ENCODE measurements around the gene BAIAP2L2.

BAIAP2L2 gene

DNA sequence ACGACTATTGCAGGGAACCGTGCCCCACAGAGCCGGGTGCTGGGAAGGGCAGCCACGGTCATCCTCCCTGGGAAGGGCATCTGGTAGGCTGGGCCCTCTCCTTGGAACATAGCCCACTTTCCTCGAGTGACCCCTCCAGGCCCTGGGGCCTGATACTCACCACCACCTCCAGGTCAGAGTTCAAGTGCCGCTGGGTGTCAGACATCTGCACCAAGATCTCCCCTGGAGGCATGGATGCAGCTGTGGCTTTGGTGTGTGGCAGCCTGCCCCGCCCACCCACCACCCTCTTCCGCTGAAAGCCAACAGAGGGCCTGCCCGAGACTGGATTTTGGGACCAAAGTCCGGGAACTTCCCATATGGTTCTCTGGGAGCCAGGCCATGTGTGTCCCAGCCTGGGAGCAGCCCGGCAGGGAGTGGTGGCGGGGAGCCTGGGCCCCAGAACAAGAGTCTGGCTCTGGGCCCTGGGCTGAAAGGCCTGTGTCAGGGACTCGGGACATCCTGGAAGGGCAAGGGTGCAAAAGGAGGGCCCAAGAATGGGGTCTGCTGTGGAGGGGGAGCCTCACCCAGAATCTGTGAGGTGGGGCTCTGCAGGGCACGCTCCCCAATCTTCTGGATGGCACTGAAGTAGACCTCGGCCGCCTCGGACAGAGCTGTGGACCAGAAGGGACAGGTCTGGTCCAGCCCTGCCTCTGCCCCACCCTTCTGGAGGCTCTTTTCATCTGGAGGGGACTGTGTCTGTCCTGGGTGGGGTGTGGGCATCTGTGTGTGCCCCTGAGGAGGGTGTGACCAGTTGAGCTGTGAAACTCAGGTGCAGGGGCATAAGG, 2.6 kb downstream of the BAIAP2L2 start:
- DNase-seq (ENCODE audit: low spot score) = no peak

DNA sequence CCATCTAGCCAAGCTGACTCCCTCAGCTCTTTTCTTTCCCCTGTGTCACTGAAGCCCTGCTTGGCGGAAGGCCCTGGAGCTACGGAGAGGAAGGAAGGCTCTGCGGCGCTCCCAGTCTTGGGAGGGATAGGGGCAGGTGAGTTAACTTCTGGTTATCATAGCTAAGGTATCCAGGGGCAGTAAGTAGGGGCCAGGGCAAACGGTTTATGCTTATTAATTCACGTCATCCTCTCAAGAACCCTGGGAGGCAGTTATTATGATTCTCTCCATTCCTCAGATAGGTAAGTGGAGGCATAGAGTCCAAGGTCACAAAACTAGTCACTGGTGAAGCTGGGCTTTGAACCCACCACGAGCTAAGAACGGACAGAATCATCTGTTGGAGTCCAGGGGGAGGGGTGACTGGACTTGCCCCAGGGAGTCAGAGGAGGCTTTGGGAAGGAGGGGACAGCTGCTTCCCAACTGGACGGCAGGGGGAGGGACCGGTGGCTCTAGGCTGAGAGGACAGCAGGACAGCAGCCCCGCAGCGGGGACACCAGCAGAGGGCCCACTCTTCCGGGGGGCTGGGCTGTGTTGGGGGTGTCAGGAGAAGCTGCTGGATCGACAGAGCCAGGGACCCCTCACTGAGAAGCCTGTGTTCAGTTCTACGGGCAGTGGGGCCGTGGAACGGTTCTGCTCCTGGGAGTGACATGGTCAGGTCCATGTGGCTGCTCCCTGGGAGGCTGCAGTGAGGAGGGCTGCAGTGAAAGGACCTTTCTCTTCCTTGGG, 3.5 kb downstream of the BAIAP2L2 start:
- DNase-seq (ENCODE audit: low spot score) = no peak

DNA sequence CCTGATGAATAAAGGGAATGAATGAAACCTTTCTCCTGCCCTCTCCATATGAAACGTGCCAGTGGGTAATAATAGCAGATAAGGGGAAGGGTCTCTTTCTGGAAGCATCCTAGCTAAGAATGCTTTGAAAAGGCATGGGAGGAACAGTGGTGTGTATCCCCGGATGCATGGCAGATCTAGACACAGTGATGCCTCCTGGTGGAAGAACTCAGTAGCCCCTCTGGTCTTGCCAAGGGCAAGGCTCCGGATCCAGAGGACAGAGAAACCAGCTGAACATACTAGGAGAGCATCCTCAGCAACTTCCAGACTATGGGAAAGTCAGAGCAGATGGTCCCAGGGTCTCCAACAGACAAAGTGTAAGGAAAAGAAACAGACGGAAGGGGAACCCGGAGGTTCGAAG, 6.4 kb downstream of the BAIAP2L2 start:
- DNase-seq (ENCODE audit: low spot score) = no peak

DNA sequence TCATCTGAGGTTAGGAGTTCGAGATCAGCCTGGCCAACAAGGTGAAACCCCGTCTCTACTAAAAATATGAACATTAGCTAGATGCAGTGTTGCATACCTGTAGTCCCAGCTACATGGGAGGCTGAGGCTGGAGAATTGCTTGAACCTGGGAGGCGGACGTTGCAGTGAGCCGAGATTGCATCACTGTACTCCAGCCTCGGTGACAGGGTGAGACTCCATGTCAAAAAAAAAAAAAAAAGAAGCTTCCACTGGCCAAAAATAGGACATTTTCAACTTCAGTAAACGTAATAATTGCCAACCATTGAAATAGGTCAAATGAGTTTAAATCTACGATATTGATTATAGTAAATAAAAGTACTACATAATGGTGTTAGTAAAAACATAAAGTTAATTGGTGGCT, 6.8 kb downstream of the BAIAP2L2 start:
- no peak for DNase-seq (ENCODE audit: low spot score)

DNA sequence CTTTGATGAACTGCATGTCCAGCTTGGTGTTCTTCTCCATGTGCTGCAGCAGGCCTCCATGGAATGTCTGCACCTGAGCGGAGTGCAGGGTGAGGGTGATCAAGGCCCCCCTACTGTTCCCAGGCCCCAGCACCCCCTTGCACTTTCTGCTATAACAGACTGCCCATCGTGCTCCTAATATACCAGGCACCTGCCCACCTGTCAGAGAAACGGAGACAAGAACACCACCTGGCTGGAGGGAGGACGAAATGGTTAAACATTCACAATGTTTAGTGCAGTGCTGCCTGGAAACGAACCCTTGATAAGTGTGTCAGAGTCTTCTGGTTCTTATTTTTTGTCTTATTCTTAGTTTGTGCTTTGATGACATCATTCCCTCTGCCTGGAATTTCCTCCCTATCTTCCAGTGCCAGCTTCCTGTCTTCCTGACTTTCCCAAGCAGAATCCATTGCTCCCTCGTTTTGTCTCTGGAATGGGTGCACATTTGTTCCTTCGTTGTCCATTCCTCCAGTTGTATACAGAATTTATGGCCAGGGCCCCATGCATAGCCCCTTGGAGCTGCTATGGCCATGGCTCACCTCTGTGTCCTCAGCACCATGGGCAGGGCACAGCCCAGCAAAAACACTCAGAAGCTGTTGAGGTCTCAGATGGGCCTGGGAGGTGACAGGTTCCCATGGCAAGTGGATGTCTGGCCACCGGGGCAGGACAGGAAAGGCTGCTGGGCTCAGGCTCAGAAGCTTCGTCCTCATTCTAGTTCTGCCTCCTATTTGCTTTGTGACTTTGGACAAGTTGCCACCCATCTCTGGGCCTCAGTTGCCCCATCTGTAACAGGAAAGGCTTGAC, 11.9 kb downstream of the BAIAP2L2 start:
- no peak for DNase-seq (ENCODE audit: low spot score)

DNA sequence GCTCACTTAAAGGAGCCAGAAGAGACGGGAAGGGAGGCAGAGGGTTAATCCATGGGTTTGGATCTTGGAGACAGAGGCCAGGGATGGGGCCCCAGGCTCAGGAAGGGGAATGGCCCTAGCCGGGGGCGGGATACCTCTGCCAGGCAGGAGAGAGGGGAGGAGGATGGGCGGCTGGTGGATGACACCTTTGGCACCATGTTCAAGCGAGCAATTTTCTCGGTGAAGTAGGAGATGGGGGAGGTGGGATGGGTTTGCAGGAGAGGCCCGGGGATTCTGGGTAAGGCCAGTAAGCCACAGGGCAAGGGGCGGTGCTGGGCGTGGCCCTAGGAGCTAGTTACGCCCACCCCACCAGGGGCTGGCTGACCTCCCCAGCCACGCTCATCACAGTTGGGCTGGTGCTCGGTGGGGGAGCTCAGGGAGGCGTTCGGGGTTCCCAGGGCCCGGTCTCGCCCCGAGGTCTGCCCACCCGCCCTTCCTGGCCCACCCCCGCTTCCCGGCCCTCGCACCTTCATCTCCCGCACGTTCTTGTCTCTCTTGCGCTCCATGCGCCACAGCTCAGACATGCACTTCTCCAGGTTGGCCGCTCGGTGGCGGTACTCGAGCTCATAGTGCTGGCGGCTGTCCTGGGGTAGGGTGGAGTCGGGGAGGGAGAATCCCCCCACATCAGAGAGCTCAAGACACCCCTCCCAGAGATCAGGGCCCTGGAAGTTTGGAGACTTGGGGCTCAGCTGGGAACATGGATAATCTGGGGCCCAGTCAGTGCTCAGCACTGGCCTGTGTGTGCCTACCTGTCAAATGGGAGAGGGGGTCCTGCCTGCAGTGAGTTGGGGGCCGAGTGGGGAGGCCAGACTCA, 12.7 kb downstream of the BAIAP2L2 start:
- DNase-seq (ENCODE audit: low spot score) = no peak

DNA sequence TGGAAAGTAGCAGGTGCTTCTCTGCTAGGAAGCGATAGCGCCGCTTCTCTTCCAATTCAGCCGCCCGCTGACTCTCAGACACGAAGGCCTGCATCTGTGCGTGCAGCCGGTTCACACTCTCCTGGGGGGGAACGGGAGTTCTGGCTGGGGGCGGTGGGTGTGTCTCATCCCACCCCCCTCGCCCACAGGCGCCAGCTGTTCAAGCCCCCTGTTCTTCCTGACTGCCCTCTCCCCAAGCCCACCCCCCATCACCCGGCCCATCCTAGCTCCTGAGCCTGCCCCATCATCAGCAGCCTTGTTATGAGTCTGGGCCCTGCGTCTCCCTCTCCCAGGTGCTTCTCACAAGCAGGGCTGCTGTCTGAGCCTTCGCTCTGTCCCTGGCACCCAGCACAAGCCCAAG, 13.4 kb downstream of the BAIAP2L2 start:
- no peak for DNase-seq (ENCODE audit: low spot score)

DNA sequence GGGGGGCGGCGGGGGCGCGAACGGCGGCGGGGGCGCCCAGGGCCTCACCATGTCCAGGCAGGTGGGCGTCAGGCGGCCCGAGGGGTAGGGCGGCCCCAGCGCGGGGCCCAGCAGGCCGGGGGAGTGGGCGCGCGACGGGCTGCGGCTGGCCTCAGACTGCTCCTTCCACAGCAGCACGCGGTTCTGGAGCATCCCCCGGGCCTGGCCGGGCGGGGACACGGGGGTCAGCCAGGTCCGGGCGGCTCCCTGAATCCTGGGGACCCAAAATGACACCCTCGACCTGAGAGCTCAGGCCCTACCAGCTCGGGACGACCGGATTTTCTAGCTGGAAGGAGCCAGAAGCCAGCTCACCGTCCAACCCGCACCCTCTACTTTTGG, 21.0 kb downstream of the BAIAP2L2 start:
- DNase-seq (ENCODE audit: low spot score) = no peak

DNA sequence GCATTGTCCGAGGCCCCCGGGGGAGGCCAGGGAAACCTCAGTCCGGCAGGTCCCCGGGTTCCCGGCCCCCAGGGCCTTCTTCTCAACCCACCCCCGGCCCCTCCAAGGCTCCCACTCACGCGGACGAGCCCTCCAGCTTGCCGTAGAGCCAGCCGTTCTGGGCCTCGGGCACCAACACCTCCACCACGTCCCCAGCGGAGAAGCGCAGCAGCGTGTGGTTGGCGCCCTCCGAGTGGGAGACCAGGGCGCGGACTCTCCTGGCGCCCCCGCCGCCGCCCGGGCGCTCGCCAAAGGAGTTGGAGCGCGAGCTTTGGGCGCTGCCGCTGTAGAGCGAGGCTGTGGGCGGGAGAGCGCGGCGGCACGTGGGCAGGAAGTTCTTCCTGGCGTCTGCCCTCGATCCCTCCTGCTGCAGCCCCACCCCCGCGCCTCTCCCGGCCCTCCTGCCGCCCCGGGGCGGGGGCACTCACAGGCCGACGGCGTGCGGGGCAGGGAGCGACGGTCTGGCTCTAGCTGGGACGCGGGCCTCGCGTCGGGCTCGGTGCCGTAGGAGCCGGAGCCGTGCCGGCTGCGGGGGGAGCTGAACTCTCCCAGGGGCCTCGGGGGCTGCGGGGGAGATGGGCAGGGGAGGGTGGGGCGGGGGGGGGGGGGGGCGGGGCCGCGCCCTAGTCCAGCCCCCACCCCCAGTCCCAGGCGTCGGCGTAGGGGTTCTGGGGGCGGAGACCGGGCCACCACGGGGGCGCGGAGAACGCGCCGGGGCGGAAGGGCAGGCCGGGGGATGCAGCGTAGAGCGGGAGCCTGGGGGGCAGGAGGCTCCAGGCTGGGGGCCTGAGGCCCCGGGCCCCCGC, 21.6 kb downstream of the BAIAP2L2 start:
- no peak for DNase-seq (ENCODE audit: low spot score)

DNA sequence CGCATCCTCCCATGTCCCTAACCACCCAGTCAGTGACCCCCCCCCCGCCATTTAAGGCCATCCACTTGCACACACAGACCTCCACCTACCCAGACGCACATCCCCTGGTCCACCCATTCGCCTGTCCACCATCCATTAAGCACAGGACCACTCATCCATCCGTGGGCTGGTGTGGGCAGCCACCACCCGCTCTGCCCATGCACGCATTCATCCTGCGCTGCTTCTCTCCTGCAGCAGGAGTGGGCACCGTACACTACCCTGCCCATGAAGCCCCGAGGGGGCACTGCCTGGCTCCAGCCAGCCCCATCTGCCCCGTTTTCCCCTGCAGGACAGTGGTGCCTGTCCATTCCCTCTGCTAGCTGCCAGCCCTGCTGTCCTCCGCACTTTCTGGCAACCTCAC, 22.6 kb downstream of the BAIAP2L2 start:
- DNase-seq (ENCODE audit: low spot score) = no peak

DNA sequence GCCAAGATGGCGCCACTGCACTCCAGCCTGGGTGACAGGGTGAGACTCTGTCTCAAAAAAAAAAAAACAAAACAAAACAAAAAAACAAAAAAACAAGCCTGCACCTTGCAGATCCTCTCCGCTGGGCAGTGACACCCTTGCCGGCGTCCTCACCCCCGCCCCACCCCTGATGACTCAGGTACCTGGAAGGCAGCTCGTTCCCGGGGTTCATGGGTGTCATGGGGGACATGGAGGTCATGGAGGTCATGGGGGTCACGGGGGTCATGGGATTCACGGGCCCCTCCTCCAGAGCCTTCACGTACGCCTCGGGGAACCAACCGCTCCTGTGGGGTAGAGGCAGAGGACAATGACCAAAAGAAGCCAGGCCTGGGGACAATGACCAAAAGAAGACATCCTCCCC, 23.5 kb downstream of the BAIAP2L2 start:
- DNase-seq (ENCODE audit: low spot score) = no peak

DNA sequence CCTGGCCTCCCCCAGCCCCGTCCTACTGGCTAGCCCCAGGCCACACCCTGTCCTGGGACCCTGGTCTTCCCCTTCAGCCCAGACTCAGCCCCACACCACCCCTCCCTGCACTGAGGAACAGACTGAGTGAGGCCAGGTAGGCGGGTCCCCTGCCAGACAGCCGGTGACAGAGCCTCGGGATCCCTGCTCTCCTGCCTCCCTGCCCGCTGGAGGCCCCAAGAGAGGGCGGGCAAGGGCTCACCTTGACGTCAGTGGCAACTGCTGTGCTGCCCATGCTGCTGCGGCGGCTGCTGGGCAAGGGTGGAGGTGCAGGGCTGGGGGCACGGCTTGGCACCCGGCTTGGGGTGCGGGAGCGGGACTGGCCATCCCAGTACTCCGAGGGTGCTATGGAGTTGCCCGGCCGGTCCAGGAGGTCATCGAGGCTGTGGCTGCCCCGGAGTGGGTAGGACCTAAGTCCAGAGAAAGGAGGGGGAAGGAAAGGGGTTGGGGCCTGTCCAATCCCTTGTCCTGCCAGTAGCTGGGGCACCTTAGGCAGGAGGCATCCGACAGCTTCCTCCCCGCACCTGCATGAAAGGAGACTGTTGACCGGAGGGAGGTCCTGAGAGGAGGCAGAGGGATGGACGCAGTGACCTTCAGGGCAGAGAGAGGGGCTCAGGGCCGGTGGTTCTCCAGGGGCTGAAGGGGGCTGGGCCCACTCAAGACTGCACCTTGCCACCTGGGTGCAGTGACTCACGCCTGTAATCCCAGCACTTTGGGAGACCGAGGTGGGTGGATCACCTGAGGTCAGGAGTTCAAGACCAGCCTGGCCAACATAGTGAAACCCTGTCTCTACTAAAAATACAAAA, 24.3 kb downstream of the BAIAP2L2 start:
- no peak for DNase-seq (ENCODE audit: low spot score)

DNA sequence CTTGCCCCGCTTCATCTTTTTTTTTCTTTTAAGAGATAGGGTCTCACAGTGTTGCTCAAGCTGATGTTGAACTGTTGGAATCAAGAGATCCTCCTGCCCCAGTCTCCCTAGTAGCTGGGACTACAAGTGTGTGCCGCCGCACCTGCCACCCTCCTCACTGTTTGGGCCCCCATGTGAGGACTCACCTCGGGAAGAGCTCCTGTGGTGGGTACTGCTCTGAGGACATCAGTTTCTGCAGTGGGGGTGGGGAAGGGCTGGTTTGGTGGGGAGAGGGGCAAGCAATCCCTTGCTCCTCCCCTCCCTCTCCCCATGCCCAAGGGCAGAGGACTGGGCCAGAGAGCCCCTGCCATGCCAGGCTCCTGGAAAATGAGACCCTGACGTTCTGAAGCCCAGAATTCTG, 25.0 kb downstream of the BAIAP2L2 start:
- no peak for DNase-seq (ENCODE audit: low spot score)

DNA sequence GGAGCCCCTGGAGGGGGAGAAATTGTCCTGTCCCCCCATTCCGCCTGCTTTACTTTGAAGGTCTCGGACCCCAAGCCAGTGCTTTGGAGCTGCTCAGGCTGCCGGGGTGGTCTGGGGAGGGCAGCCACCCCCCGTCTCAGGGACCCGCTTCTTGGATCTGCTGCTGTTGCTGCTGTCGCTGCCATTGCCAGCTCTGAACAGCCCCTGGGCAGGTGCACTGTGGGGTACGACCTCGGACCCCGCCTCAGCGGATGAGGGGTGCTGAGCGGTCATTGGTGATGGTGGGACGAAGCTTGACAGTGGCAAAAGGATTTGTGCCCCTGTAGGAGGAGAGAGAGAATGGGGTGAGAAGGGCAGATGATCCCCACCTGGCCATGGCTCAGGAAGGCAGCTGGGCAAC, 25.4 kb downstream of the BAIAP2L2 start:
- no peak for DNase-seq (ENCODE audit: low spot score)

DNA sequence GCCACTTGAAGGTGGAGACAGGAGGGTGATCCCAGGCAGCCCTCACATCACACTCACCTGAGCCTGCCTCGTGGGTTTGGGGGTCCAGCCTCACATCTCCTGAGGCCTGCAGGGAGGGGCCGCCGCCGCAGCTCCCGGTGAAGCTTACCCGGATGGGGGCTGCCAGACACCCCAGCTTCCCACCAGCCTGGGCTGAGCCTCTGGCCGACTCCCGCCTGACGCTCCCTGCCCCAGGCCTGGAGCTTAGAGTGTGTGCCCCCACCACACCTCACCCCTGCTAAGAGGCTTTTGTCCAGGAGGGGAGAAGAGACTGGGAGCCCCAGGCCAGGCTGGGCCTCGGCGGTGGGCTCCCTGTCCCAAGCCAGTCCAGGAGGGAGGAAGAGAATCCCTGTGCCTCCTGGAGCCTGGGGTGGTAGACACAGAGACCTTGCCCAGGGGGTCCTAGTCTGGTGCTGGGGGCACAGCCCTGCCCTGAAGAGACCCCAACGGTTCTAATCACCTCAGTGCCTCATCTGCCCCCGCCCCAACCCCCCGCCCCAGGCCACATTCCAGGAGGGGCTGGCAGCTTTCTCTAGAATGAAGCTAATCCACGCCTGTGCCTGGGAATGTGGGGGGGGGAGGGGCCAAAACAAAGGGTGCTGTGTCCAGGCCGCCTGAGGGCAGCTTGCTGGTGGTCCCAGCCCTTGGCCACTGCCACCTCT, 26.4 kb downstream of the BAIAP2L2 start, which contains the start of gene SLC16A8:
Gene SLC16A8, minus strand, starts transcription at position 254 of the 701 bp plus-strand sequence. CDS start 1,311 bp downstream, outside the sequence.
- DNase-seq (ENCODE audit: low spot score) = no peak

DNA sequence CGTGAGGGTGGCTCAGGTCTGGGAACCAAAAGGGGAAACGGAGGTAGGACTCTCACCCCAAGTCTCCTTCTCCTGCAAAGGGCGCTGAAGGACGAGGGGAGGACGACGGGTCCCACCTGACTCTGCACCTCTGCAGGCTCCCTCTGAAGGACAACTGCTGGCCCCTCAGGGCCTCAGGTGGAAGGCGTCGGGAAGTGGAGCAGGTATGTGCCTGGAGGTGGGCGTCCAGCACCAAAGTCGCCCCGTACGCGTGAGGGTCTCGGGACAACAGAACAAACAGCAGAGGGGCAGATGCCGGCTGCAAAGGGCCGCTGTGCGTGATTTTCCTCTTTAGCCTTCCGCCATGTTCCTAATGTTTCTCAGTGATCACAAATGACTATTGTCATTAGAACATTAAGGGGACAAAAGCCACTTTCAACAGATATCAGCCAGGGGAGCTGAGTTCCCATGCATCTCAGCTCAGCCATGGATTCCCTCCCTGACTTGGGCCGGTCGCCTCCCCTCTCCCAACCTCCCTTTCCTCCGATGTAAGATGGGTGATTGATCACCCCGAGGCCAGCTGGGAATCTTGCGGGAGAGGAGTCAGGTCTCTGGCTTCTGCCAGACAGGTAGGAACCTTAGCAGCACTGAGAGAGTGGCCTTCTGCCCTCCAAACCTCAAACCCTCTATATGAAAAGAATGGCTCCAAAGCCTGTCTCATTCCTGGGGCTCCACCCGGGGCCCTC, 27.3 kb downstream of the BAIAP2L2 start:
- DNase-seq (ENCODE audit: low spot score) = no peak

DNA sequence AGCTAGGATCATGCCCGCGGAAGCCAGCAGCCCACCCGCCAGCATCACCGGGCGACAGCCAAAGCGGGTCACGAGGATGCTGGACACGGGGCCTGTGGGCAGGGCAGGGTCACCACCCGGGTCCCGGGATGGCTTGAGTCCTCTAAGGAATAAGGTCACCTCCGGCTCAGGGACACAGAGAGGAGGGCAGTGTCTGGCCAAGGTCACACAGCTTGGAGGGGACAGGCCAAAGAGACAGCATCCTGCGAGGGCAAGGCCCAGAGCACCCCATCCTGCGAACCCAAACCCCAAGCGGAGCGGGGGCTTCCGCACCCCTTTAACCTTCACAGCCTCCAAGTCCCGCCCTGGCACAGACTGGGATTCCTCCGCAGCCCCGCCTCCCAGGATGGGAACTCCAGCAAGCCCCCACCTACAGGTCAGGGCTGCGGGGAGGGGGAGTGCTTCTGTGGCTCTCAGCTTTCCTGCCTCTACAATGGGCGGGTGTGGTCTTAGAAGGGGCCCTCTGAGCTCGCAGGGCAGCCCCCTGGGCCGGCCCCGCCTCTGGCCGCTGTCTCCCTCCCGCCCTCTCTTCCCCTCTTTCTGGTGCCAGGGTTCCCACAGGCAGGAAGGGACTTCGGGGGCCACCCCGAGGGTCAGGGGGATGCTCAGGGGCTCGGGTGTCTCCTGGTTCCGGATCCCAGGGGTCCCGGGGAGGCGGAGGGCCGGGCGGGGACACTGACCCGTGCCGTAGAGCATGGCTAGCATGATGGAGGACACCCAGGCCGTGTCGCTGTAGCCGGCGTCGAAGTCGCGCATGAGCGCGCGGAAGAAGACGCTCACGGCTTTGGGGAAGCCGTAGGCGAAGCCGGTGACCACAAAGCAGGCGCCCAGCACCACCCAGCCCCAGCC, 28.3 kb downstream of the BAIAP2L2 start:
- DNase-seq (ENCODE audit: low spot score) = no peak

DNA sequence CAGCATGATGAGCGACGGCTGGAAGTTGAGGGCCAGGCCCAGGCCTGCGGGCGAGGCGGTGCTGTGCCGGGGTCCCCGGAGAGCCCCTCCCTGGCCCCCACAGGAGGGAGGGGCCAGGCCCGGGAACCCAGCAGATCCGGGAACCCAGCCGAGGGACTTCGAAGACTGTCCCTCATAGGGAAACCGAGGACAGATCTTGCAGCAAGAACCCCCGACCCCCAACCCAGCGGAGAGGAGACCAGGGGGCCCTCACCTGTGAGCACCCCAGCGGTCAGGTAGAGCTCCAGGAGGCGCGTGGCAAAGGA, 28.9 kb downstream of the BAIAP2L2 start:
- DNase-seq (ENCODE audit: low spot score) = no peak
